Breast epithelium (tissue), 3 donors: ENCODE measurements around the gene SORCS3.

Experiments
- POLR2A ChIP-seq: fragments of 450-650 bp; IDR thresholded peaks from one replicate; pipeline ENCODE4 v1.6.1; 2016; ENCODE audit warnings: antibody characterized with exemption, mild to moderate bottlenecking, moderate library complexity
- POLR2AphosphoS5 ChIP-seq, 3 donors: sonication (generic); formaldehyde crosslinking; IDR thresholded peaks; one replicate each; pipeline ENCODE4 v1.6.1; 2017; ENCODE audit warnings: antibody characterized with exemption in 3 of 3
- TF ChIP-seq, protein P1 (sequence below), 3 donors: fragments of 450-650 bp; IDR thresholded peaks; one replicate each; pipeline ENCODE4 v1.5.1; 2016 to 2017; ENCODE audit warnings: antibody characterized with exemption in 3 of 3, mild to moderate bottlenecking in 3 of 3, moderate library complexity in 3 of 3

DNA sequence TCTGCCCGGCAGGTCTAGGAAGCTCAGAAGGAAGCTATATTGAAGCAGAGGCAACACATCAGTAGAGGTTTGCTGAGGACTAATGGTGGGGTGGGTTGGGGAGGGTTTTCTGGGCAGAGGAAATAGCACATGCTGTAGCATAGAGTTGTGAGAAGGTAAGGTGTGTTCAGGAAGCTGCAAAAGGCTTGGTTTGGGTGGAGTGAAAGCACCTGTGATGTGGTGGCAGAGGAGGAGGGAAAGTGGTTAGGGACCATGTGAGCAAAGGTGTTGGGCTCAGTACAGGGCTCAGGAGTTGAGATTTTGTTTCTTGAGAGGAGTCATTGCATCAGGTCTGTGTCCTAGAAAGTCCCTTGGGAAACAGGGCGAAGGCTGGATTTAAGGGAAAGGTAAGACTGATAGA, 294.6 kb downstream of the SORCS3 start:
- TF ChIP-seq, protein P1, sequence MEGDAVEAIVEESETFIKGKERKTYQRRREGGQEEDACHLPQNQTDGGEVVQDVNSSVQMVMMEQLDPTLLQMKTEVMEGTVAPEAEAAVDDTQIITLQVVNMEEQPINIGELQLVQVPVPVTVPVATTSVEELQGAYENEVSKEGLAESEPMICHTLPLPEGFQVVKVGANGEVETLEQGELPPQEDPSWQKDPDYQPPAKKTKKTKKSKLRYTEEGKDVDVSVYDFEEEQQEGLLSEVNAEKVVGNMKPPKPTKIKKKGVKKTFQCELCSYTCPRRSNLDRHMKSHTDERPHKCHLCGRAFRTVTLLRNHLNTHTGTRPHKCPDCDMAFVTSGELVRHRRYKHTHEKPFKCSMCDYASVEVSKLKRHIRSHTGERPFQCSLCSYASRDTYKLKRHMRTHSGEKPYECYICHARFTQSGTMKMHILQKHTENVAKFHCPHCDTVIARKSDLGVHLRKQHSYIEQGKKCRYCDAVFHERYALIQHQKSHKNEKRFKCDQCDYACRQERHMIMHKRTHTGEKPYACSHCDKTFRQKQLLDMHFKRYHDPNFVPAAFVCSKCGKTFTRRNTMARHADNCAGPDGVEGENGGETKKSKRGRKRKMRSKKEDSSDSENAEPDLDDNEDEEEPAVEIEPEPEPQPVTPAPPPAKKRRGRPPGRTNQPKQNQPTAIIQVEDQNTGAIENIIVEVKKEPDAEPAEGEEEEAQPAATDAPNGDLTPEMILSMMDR (IDR thresholded peaks at IDR 0.05), result no peak
- TF ChIP-seq POLR2AphosphoS5 (IDR thresholded peaks at IDR 0.05), result no peak
- no peak for TF ChIP-seq POLR2A
